SKM-1 treated with dmso at 0.1 percent for 144 hours (cell line): ENCODE measurements around the gene NUP188.

ENCODE experiments used
- DNase-seq: peaks from one replicate; lab custom pipeline; 2025; ENCODE audit not compliant: unreplicated experiment; lab: John Stamatoyannopoulos, UW

The NUP188 gene

GRCh38 chr9:129005336-129005997 is 58.0 kb downstream of the NUP188 start:
- DNase-seq = no peak

GRCh38 chr9:129006328-129007034 is 59.0 kb downstream of the NUP188 start:
- peak; percentile 66 for DNase-seq

GRCh38 chr9:129007035-129007765 is 59.7 kb downstream of the NUP188 start:
- no peak for DNase-seq

GRCh38 chr9:129007766-129008468 is 60.4 kb downstream of the NUP188 start:
- no peak for DNase-seq

- no peak for DNase-seq
Measured at GRCh38 chr9:129008469-129008965, 61.0 kb downstream of the NUP188 start.

- DNase-seq = no peak
Measured at GRCh38 chr9:129008986-129009583, 61.6 kb downstream of the NUP188 start.

GRCh38 chr9:129009584-129010141 is 62.2 kb downstream of the NUP188 start:
- DNase-seq = no peak

- no peak for DNase-seq
Measured at GRCh38 chr9:129010267-129010975, 62.9 kb downstream of the NUP188 start.

- DNase-seq = no peak
Measured at GRCh38 chr9:129011170-129011569, 63.7 kb downstream of the NUP188 start.

GRCh38 chr9:129011761-129012181 is 64.3 kb downstream of the NUP188 start:
- no peak for DNase-seq

GRCh38 chr9:129012343-129012742 is 64.8 kb downstream of the NUP188 start:
- DNase-seq = no peak

- no peak for DNase-seq
Measured at GRCh38 chr9:129012893-129013448, 65.5 kb downstream of the NUP188 start.

- no peak for DNase-seq
Measured at GRCh38 chr9:129013674-129014073, 66.2 kb downstream of the NUP188 start.

GRCh38 chr9:129014124-129014523 is 66.6 kb downstream of the NUP188 start:
- DNase-seq = no peak

- no peak for DNase-seq
Measured at GRCh38 chr9:129014608-129015007, 67.1 kb downstream of the NUP188 start.

GRCh38 chr9:129021091-129021490 is 73.6 kb downstream of the NUP188 start:
- DNase-seq = no peak

GRCh38 chr9:129022037-129022436 is 74.5 kb downstream of the NUP188 start:
- no peak for DNase-seq

- DNase-seq = no peak
Measured at GRCh38 chr9:129023036-129023907, 75.8 kb downstream of the NUP188 start.

- DNase-seq = no peak
Measured at GRCh38 chr9:129023908-129024233, 76.4 kb downstream of the NUP188 start.
